Spleen (tissue), 11 donors: Measurements from ENCODE around the gene PRICKLE1. TPM values are rescaled to one million over a fixed set of nuclear protein-coding genes. Genes with fewer than 3 reads are reported as not detected.
A peak's percentile ranks its signal among the peaks of the same experiment; 100 is the strongest.

ENCODE experiments used
- DNase-seq: peaks from one replicate; pipeline ENCODE4 v3.0.0-alpha.2; 2020
- H3K27ac ChIP-seq, 8 donors: fragments of 200-600 bp; sonication (generic) in 7 of 8; 1 replicate in 4 of 8; 2 replicates in 4 of 8; pipeline versions ENCODE4 v1.5.0 to v1.8.0; 2016 to 2021; ENCODE audit warnings: inconsistent platforms in 4 of 8, mild to moderate bottlenecking in 4 of 8, moderate library complexity in 1 of 8
- H3K27me3 ChIP-seq, 7 donors: fragments of 200-600 bp; sonication (generic) in 6 of 7; replicated peaks in 1 of 7; 1 replicate in 4 of 7; 2 replicates in 3 of 7; pipeline versions ENCODE4 v1.5.0 to v1.8.0; 2016 to 2021; ENCODE audit warnings: inconsistent platforms in 3 of 7, mild to moderate bottlenecking in 1 of 7
- H3K36me3 ChIP-seq, 6 donors: fragments of 200-600 bp; sonication (generic) in 5 of 6; 1 replicate in 4 of 6; 2 replicates in 2 of 6; pipeline versions ENCODE4 v1.5.0 to v1.8.0; 2016 to 2021; ENCODE audit warnings: inconsistent platforms in 2 of 6
- H3K4me1 ChIP-seq, 6 donors: fragments of 200-600 bp; sonication (generic) in 5 of 6; 1 replicate in 3 of 6; 2 replicates in 3 of 6; pipeline versions ENCODE4 v1.5.0 to v1.8.0; 2016 to 2021; ENCODE audit warnings: inconsistent platforms in 3 of 6
- H3K4me3 ChIP-seq, 8 donors: fragments of 200-600 bp; sonication (generic) in 7 of 8; 1 replicate in 4 of 8; 2 replicates in 4 of 8; pipeline versions ENCODE4 v1.5.0 to v1.8.0; 2016 to 2021; ENCODE audit warnings: inconsistent platforms in 4 of 8, mild to moderate bottlenecking in 4 of 8, moderate library complexity in 2 of 8
- H3K9me3 ChIP-seq, 8 donors: fragments of 200-600 bp; sonication (generic) in 7 of 8; 1 replicate in 4 of 8; 2 replicates in 4 of 8; pipeline versions ENCODE4 v1.5.0 to v1.8.0; 2016 to 2021; ENCODE audit warnings: inconsistent platforms in 4 of 8
- POLR2A ChIP-seq, 3 donors: fragments of 450-650 bp; IDR thresholded peaks; one replicate each; pipeline ENCODE4 v1.5.1; 2017; ENCODE audit warnings: antibody characterized with exemption in 3 of 3, mild to moderate bottlenecking in 1 of 3
- POLR2AphosphoS5 ChIP-seq, 3 donors: sonication (generic); formaldehyde crosslinking; IDR thresholded peaks; one replicate each; pipeline ENCODE4 v1.5.1; 2017; ENCODE audit warnings: antibody characterized with exemption in 3 of 3
- WGBS, 5 donors: extraction: QIAGEN DNeasy Blood & Tissue Kit in 3 of 5; methylation state at CpG; one replicate each; pipeline versions ENCODE4 v1.1.5 to v1.1.7; 2013 to 2018; 5-methylcytosine and 5-hydroxymethylcytosine counted together
- intact Hi-C: fragments of 100-400 bp; cut with DNase I; formaldehyde crosslinking; loops from one replicate; pipeline ENCODE4 v1.15.0; 2023; ENCODE audit warnings: low total_unique reads
- polyA plus RNA-seq, 3 donors: library from polyadenylated mRNA; stranded (reverse); fragments of 200-250 nt; gene quantifications; one replicate each; pipeline ENCODE4 v1.2.1, GENCODE V29; 2013
- total RNA-seq, 7 donors: library from RNA; depleted of rRNA in 3 of 7; stranded (reverse); fragments of >200 nt in 3 of 7; fragmentation: NEBNext Ultra II Directional in 4 of 7; extraction: Animal tissue kit (Norgen Biotek cat#: 25700) in 4 of 7; gene quantifications; one replicate each; pipeline versions ENCODE4 v1.1.0 to v1.2.1, GENCODE V29; 2016 to 2021
- TF ChIP-seq, protein P1 (sequence below), 11 experiments: fragments of 200-600 bp in 7 of 11; fragments of 450-650 bp in 4 of 11; sonication (generic) in 4 of 11; IDR thresholded peaks in 8 of 11; conservative IDR thresholded peaks in 3 of 11; 1 replicate in 7 of 11; 2 replicates in 4 of 11; pipeline versions ENCODE4 v1.4.0 to v1.8.0; 2016 to 2021; ENCODE audit warnings: antibody characterized with exemption in 11 of 11, inconsistent platforms in 4 of 11, mild to moderate bottlenecking in 1 of 11
- donor health status: healthy with polysubstance abuse.
- donor health status: DM: no; HTN: no; CAD: no; lungs with moderate emphysema.
- donor health status: DM: no; HTN: no; CAD: no.
- donor health status: Bipolar disorder and iron deficiency.
- donor health status: healthy.
- donor health status: DM: no; HTN: no; CAD: no.
- donor health status: DM: yes; HTN: yes; CAD: no.

PRICKLE1 gene
- total and polyA plus RNA-seq, 10 donors, result 5.1 to 73.0 (median 29.3) TPM

GRCh38 chr12:42586268-42586667, 3.3 kb downstream of the PRICKLE1 start:
- Histone ChIP-seq H3K27me3 (peaks cover 0 to 52% (median 19%) of the 10 kb centered on the region in 7 donors), H3K36me3 (no peaks in the 10 kb centered on the region), H3K27ac (peak overlapping the region in 3 of 8 donors; percentile 34 to 84 (median 78)), H3K9me3 (no peaks in the 10 kb centered on the region), H3K4me1 (peaks cover 0 to 53% (median 23%) of the 10 kb centered on the region in 6 donors), H3K4me3 (no peak overlapping the region)
- 69 to 92% (median 85%) methylated on average over 1 of the region's 1 CpG for WGBS, 5 donors
- TF ChIP-seq, protein P1, sequence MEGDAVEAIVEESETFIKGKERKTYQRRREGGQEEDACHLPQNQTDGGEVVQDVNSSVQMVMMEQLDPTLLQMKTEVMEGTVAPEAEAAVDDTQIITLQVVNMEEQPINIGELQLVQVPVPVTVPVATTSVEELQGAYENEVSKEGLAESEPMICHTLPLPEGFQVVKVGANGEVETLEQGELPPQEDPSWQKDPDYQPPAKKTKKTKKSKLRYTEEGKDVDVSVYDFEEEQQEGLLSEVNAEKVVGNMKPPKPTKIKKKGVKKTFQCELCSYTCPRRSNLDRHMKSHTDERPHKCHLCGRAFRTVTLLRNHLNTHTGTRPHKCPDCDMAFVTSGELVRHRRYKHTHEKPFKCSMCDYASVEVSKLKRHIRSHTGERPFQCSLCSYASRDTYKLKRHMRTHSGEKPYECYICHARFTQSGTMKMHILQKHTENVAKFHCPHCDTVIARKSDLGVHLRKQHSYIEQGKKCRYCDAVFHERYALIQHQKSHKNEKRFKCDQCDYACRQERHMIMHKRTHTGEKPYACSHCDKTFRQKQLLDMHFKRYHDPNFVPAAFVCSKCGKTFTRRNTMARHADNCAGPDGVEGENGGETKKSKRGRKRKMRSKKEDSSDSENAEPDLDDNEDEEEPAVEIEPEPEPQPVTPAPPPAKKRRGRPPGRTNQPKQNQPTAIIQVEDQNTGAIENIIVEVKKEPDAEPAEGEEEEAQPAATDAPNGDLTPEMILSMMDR (IDR thresholded peaks at IDR 0.05 in 8 of 11, conservative IDR thresholded peaks at IDR 0.05 in 3 of 11), result no peak
- TF ChIP-seq POLR2A (IDR thresholded peaks at IDR 0.05) (no peak), POLR2AphosphoS5 (IDR thresholded peaks at IDR 0.05) (no peak)
- DNase-seq, result no peak
- intact Hi-C loops, result loop anchor here (5.0 kb wide), 1 partner anchor 696 kb away; no protein-coding TSS in a partner anchor

DNA sequence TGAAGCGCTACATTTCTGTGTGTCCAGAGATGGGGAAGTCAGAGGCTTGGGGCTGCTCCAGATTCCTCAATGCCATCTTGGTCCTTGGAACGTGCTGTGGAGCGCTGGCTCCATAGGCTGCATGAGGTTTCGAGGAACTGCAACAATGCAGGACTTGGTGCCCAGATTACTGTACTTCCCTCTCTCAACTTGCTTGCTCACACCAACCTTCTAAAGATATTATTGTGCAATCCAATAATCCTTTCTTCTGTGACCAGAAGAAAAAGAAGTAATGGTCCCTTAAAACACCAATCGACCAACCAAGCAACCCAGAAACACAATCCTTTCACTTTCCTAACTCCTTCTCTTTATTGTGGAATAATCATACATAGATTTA, 3.7 kb downstream of the PRICKLE1 start:
- no peak for DNase-seq
- Histone ChIP-seq H3K4me1 (peaks cover 0 to 49% (median 23%) of the 10 kb centered on the region in 6 donors), H3K4me3 (no peak overlapping the region), H3K36me3 (no peaks in the 10 kb centered on the region), H3K9me3 (no peaks in the 10 kb centered on the region), H3K27ac (peak overlapping the region in 4 of 8 donors; percentile 4 to 78 (median 24)), H3K27me3 (peaks cover 0 to 47% (median 19%) of the 10 kb centered on the region in 7 donors)
- intact Hi-C loops, result loop anchor here (5.0 kb wide), 1 partner anchor 696 kb away; no protein-coding TSS in a partner anchor
- TF ChIP-seq, protein P1 (IDR thresholded peaks at IDR 0.05 in 8 of 11, conservative IDR thresholded peaks at IDR 0.05 in 3 of 11), result no peak
- TF ChIP-seq POLR2A (IDR thresholded peaks at IDR 0.05) (no peak), POLR2AphosphoS5 (IDR thresholded peaks at IDR 0.05) (no peak)
- WGBS, 5 donors, result 67 to 87% (median 74%) methylated on average over 5 of the region's 5 CpGs

DNA sequence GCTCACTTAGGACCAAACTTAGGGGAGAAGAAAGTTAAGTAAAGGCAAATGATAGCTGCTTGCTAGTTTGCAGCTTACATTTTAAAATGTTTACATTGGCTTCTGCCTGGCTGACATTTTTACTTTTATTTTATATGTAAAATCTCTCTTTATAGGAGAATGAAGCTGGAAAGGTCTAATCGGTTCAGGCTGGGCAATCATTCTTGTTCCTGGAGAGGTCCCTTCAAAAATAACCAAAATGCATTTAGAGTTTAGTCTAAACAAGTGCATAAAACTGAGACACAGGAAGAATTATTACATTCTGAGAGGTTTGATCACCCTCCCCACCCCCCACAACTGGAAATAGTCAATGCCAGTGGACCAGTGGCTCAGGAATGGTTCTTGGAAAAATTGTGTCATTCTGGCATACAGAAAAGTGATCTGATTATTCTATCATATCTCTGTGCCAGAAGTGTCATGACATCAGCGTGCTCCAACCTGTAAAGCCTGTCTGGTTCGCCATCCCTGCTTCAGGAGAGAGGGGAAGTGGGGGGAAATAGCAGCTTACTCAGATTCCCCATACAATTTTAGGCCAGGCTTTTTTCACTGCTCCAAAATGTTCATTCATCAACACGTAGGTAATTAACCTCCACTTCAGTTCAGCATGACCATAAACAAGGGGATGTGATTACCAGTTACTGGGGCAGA, 4.2 kb downstream of the PRICKLE1 start:
- no peak overlapping the region for H3K4me3 ChIP-seq
- no peak for DNase-seq
- H3K9me3 ChIP-seq, result no peaks in the 10 kb centered on the region
- 73 to 83% (median 81%) methylated on average over 4 of the region's 4 CpGs for WGBS, 5 donors
- TF ChIP-seq POLR2A (IDR thresholded peaks at IDR 0.05) (no peak), POLR2AphosphoS5 (IDR thresholded peaks at IDR 0.05) (no peak)
- TF ChIP-seq, protein P1 (IDR thresholded peaks at IDR 0.05 in 8 of 11, conservative IDR thresholded peaks at IDR 0.05 in 3 of 11), result no peak
- H3K27ac ChIP-seq, result peak overlapping the region in 3 of 8 donors; percentile 4 to 78 (median 13)
- peaks cover 0 to 42% (median 19%) of the 10 kb centered on the region in 7 donors for H3K27me3 ChIP-seq
- intact Hi-C loops, result loop anchor here (5.0 kb wide), 1 partner anchor 697 kb away; no protein-coding TSS in a partner anchor
- H3K36me3 ChIP-seq, result no peaks in the 10 kb centered on the region
- peaks cover 0 to 43% (median 17%) of the 10 kb centered on the region in 6 donors for H3K4me1 ChIP-seq

DNA sequence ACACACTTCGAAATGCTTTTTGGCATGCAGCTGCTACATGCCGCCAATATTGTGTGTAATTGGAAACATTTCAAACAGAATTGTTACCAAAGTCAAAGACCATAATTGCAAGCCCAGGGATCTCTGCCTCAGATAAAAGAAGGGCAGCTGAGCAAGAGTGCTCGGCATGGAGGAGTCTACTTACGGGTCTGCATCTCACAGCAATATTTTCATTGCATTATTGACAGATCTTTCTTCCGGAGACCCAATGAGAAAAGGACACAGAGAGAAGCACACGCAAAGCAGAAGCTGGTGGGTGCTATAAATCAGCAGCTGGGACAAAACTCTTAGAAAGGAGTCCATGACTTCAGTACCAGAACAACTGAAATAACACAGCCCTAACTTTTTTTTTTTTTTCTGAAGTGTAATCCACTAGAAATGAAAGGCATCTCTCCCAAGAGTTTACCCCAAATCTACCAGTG, 4.9 kb downstream of the PRICKLE1 start:
- Histone ChIP-seq H3K9me3 (no peaks in the 10 kb centered on the region), H3K27ac (peak overlapping the region in 1 of 8 donors; percentile 1), H3K4me3 (no peak overlapping the region), H3K4me1 (peaks cover 0 to 38% (median 15%) of the 10 kb centered on the region in 6 donors), H3K27me3 (peaks cover 0 to 36% (median 16%) of the 10 kb centered on the region in 7 donors), H3K36me3 (no peaks in the 10 kb centered on the region)
- intact Hi-C loops, result loop anchor here (5.0 kb wide), 1 partner anchor 698 kb away; no protein-coding TSS in a partner anchor
- 56 to 80% (median 72%) methylated on average over 6 of the region's 6 CpGs for WGBS, 5 donors
- no peak for DNase-seq
- TF ChIP-seq POLR2AphosphoS5 (IDR thresholded peaks at IDR 0.05), result no peak
